H1 (cell line): ENCODE results near the gene SLC30A3. TPM values are rescaled to one million over a fixed set of nuclear protein-coding genes. Genes with fewer than 3 reads are reported as not detected.

Source experiments
- CTBP2 ChIP-seq: IDR thresholded peaks from 2 replicates; pipeline ENCODE4 v1.7.0; 2011; ENCODE audit warnings: borderline replicate concordance, mild to moderate bottlenecking, moderate library complexity, mixed read lengths, low read length; ENCODE audit not compliant: insufficient read depth, insufficient read length
- polyA plus RNA-seq, 7 experiments: library from polyadenylated mRNA; depleted of rRNA in 3 of 7; stranded (reverse) in 5 of 7; unstranded in 2 of 7; fragments of >200 nt in 5 of 7; fragments of 200-250 nt in 2 of 7; gene quantifications; 1 replicate in 5 of 7; 2 replicates in 1 of 7; 4 replicates in 1 of 7; pipeline versions ENCODE4 v1.2.1 to v1.2.3, GENCODE V29; 2011 to 2013; ENCODE audit warnings: missing spikeins in 2 of 7, mixed read lengths in 2 of 7
- total RNA-seq: library from RNA; stranded (reverse); fragmentation: NEBNext Ultra II Directional; extraction: Animal tissue kit (Norgen Biotek cat#: 25700); gene quantifications from 2 replicates; pipeline ENCODE4 v1.2.1, GENCODE V29; 2021

Gene SLC30A3
- total and polyA plus RNA-seq, 2 of the 8 experiments (the other 6 are each of a cell fraction or from before 2014, with no cell fraction given), result 15.2 to 30.7 TPM

GRCh38 chr2:27216416-27217137, 46.3 kb downstream of the SLC30A3 start (continued):
- TF ChIP-seq CTBP2, result no peak
